Stimulated activated naive CD4-positive, alpha-beta T cell treated with Interleukin-2 at 50 U/mL for 16 hours (primary cell): Measurements from ENCODE around the gene MPC1.
A peak's percentile ranks its signal among the peaks of the same experiment; 100 is the strongest.

Experiments used
- DNase-seq: peaks from one replicate; lab custom pipeline; 2025; lab: John Stamatoyannopoulos, UW

Gene MPC1

DNA sequence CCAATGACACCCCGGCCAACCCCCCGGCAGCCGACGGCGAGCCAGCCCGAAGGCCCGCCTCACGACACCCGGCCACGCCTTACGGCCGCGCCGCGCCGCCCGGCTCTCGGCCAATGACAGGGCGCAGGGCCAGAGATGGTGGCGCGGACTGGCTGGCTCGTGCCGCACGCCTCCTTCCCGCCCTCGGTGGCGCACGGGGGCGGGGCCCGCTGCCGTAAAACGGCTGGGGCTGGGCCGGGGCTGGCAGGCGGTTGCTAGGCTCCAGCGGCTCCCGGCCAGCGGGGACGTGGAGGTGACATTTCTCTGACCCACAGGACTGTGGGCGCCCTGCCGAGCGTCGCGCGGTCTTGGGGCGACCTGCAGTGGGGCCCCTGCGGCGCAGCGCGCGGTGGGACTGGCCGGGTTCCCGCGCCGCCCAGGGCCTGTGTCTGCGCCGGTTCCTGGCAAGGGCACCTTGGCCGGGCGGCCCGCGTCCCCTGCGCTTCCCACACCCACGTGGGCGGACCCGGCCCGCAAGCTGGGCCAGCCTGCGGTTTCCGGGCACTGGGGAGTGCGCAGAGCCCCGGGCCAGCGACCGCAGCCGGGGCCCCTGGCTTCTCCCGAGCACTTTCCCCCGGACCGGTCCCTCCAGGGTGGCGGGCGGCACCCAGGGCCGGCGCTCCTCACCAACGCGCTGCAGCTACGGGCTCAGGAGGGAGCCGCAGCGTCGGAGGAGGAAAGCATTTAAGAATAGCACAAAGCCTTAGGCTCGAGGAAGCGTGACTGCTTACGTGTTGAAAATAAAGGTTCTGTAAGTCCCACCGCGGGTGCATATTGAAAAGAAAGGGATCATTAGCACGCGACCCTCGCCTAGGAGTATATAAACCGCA lies at the start of gene MPC1:
Gene MPC1 (minus strand): TSS at position 8 of the 869 bp plus-strand sequence. CDS start 64 bp downstream, outside the sequence.
- DNase-seq: peak; percentile 93

DNA sequence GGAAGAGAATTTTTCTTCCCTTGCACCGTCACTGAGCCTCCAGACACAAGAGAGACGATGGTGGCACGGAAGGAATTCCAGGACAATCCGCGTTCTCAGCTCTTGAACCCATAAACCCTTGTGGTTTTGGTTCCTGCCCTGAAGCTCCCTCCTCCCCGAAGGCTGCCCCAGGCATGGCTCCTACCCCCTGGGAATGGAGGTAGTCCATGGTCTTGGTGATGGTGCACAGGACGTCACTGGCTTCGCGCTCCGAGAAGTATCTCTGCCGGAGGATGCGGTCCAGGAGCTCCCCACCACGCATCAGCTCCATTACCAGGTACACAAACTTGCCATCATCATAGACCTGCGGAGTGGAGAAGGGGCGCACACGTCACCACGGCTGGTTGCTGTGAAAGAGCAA lies 47.5 kb upstream of the MPC1 start:
- no peak for DNase-seq

DNA sequence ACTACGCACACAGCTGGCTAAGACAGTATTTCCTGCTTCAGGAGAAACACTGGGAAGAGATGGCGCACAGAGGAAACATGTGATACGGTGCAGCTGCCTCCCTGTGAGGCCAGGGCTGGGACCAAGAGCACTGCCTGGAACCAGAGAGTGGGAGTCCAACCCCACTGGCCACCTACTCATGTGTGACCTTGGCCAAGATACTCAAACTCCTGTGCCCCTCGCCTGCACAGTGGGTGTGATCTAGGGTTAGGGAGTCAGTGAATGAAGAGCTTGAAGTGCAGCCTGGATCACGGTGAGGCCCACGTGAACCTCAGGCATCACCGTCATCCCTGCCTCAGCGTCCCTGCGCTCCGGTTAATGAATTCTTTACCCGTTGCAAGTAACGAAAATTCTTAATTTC lies 41.7 kb upstream of the MPC1 start:
- DNase-seq: no peak

DNA sequence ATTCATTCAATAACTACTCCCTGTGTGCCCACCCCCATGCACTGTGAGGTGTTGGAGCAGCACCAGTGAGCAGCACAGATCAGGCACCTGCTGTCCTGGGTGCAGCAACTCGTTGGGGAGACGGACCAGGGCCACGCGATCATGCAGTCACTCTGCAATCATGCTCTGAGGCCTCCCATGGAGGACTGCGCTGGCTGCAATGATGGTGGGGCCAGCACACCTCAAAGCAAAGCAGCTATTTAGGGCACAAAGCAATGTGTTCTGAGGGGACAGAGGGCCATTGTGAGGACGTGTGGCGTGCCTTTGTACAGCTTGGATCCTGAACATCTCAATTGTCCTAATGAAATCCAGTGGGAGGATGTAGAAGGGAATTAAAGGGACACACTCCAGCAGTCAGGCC lies 41.0 kb upstream of the MPC1 start:
- DNase-seq: no peak

DNA sequence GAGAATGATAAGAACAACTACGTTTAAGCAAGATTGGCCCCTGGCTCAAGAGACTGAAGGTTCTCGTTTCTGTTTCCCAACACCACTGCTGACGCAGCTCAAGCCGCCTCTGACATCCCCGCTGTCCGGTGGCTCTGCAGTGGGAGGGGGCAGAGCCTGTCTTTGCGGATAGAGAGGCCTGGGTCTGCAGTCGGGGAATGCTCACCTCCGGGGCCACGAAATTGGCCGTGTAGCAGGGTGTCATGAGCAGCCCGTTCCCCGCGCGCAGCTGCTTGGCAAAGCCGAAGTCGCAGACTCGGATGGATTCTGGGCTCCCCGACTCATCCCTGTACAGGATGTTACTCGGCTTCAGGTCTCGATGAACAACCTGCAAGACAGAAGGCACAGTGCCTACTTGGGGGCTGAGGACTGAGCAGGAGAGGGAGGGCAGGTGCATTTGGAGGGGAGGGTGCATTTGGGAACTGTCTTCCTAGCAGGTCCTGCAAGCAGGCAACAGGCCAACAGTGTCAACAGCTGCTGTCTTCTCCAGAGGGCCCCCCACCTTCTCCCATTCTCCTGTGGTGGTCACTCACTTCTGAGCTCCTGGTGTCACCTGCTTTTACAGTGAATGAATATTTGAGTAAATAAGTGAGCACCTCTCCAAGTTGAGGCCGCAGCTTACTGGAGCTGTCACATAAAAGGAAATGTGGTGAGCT lies 40.5 kb upstream of the MPC1 start:
- DNase-seq: no peak

DNA sequence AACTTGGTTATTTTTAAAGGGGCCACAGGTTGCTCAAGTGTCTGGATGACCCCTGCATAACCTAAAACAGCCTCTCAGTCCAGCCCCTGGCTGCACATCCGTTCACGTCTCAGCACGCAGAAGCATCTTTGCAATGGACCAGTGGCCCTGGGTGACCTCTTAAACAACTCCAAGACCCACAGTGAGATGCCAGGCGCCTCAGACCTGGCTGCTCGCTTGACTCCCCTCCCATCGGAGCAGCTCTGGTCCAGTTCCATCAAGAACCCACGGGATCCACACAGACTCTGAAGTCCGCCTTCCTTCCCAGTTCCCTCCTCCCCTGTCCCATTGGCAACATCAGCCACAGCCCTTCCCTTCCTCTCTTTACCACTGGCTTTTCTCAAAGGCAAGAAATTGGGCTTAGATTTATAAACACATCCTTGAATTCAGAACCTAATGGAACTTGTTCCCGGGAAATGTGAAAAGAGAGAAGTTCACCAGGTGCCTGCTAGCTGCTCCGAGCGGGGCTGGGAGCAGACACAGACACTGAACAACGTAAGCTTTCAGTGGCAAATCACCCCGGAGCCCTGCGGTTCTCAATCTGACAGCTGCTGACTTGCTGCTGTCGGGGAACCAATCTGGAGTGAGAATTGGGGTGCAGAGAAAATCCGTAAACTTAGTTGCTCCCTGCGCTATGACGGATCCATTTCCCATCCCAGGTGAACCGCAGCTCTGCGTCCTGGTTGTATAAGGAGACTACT lies 39.6 kb upstream of the MPC1 start:
- DNase-seq: no peak

DNA sequence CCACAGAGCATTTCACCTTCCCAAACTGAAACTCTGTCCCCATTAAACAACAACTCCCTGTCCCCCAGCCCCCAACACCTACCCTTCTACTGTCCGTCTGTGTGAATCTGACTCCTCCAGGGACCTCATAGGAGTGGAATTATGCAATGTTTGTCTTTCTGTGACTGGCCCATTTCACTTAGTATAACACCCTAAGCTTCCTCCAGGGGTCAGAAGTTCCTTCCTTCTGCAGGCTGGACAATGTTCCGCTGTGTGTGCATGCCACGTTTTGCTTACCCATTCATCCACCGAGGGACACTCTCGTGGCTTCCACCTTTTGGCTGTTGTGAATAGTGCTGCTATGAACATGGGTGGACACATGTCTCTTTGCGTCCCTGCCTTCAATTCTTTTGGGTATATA lies 37.6 kb upstream of the MPC1 start:
- DNase-seq: no peak

DNA sequence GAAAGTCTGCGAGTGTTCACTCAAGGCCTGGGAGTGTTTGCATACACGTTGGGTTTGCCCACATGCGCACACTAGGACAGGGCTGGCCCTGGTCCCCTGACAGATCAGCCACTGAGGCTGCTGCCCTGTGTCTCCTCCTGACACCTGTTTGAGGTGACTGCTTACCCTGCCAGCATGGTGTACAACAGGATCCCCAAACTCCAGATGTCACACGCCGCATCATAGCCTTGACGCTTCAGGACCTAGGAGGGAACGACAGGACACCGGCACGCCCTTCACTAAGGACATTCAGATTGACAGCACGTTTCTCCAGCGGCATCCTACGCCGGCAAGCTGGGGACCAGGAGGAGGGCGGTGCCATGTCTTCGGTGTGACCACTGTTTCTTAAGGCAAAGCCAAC lies 37.0 kb upstream of the MPC1 start:
- no peak for DNase-seq

DNA sequence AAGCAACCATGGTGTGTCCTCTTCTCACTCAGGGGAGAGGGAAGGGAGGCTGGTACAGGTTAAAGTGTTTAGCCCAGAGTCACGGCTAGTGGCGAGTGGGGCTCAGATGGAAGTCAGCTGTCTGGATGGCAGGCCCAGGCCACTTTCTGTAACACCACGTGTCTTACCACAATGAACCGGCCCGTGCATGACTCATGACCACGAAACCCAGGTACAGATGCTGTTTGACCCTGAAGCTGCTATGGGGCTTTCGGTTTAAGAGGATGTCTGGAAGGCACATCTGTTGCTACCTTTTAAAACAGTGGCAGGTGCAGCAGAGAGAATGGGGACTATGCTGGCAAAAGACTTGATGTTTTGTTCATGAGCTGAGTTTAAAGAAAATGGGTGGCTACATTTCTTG lies 36.5 kb upstream of the MPC1 start:
- peak; percentile 55 for DNase-seq

DNA sequence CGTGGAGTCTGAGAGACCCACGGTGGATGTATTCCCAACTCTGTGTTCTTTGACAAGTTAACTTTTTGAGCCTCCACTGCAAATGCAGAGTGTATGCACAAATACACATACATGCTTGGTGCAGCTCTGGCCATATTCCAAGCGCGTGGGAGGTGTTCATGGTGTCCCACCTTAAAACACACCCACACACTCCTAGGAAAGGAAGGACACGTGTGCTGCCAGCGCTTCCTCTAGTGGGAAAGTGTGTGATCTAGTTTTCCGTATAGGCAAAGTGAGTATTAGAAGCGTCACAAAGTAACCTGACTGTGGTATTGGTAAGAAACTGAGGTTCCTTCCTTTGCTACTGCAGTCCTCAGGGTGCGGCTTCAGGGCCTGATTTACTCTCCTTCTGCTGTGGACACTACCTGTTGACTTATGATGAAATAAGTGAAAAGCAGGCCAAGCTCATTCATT lies 36.0 kb upstream of the MPC1 start:
- DNase-seq: peak; percentile 17

DNA sequence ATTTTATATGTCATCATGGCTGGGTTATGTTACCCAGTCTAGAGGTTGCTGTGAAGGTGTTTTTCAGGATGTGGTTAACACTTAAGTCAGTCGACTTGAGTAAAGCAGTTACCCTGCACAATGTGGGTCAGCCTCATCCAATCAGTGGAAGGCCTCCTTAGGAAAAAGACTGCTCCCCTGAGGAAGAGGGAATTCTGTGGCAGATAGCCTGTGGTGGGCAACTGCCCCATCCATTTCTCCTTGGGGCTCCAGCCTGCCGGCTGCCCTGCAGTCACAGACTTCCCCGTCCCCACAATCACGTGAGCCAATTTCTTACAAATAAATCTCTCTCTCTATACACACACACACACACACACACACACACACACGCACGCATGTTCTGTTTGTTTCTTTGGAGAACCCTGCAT lies 34.5 kb upstream of the MPC1 start:
- peak; percentile 27 for DNase-seq

DNA sequence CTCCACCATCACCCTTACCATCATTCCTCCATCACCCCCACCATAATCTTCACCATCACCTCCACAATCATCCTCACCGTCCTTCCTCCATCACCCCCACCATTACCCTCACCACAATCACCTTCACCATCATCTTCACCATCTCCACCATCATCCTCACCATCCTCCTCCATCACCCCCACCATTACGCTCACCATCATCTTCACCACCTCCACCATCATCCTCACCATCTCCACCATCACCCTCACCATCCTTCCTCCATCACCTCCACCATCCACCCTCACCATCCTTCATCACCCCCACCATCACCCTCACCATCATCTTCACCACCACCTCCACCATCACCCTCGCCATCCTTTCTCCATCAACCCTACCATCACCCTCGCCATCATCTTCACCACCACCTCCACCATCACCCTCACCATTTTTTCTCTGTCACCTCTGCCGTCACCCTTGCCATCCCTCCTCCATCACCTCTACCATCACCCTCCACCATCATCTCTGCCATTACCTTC lies 33.1 kb upstream of the MPC1 start:
- no peak for DNase-seq

DNA sequence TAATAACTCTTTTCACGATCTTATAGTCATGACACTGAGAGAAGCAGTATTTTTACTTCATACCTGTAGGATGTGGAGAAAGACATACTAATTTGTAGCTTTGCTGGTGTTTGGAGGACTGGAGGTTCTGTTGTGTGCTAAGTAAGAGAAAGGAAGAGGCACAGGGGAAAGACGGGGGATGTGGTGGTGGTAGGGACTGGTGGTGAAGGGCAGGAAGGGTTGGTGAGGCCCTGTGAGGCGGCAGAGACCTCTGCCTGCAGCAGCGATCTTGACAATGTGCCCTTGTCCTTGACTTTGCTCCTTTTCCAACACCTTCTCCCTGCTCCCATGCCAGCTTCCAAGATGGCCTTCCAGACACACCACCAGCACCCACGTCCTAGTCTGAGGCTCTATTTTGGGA lies 32.6 kb upstream of the MPC1 start:
- DNase-seq: peak; percentile 20

DNA sequence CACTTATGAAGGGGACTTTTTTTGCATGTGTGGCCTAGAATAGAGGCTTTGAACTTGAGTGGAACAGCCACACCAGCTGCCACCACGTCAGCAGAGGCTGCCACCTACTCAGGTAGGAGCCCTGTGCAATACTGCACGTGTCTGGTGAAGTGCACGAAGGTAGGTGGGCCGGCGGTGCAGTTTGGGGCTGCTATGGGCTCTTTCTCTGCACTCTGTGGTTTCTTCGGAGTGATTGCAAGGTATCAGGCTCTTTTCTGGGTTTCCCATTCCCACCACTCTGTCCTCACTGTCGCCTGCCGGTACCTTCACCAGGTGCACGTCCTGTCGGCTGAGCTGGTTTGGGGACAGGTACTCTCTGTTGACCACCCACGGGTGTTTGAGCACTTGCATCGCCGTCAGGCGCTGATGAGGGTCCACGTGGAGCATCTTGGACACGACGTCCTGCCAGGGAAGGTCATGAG lies 30.8 kb upstream of the MPC1 start:
- DNase-seq: no peak

DNA sequence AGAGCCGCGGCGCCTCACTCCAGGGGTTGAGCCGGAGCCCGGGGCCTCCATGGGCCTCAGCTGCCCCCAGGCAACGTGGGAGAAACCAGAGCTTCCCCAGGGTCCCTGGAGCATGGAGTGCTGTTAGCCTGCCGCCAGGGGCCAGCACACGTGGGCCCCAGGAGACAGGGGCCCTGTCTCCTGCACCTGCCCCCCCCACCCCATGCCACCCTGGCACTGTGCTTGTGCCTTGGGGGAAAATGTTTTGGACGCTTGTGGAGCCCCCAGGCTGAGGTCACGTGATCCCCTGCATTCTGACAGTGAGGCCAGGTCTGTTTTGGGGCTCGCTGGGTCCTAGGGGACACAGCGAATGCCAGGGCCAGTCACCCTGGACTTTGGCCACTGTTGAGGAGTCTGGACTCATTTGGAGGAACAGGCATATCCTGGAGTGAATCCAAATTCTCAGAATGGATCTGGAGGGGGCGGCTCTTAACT lies 30.2 kb upstream of the MPC1 start:
- no peak for DNase-seq

DNA sequence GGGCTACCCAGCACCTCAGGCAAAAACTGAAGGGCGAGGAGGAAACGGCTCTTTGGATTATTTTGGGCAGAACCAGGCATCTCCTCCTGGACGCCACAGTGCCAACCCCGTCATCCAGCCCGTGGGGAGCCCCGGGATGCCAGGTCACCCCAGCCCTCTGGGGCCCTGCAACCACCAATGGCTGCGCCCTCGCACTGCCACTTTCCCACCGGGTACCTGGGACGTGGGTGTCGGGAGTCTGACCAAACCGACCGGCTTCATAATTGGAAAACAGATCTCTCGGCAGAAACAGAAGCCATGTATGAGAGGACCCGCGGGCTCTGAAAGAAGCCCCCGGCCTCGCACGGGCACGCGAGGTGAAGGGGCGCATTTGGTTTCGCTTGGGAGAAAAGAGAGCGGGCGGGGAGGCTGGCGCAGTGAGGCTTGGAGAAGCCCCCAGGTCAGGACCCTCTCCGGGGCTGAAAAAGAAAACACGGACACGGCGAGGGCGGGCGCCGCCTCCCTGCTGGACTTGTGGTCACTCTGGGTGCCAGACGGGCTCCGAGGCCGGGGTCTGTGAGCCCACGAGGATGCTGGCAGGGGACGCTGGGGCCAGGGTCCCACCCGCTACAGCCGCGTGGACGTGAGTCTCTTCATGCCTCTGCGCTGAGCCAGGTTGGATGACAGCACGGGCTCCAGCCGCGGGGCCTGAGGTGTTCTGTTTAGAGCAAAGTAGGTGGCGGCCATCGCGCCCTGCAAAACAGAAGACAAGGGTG lies 29.6 kb upstream of the MPC1 start:
- no peak for DNase-seq

DNA sequence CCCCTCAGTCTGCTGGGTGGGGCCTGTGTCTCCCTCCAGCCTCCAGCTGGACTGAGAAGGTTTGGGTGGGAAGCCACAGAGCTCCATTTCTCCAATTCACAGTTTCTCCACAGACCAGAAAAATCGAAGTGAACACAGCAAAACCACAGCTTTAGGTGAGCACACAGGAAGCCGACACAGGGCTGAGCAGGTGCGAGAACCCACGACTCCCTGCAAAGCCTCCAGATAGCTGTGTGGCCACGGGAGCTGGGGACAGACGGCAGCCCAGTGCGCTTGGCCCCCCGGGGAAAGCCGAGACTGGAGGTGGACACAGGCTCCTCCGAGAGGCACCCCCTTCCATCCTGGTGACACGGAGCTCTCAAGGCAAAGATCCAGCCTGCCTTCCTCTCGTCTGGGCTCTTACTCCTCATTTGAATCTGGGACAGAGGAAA lies 29.0 kb upstream of the MPC1 start:
- no peak for DNase-seq

DNA sequence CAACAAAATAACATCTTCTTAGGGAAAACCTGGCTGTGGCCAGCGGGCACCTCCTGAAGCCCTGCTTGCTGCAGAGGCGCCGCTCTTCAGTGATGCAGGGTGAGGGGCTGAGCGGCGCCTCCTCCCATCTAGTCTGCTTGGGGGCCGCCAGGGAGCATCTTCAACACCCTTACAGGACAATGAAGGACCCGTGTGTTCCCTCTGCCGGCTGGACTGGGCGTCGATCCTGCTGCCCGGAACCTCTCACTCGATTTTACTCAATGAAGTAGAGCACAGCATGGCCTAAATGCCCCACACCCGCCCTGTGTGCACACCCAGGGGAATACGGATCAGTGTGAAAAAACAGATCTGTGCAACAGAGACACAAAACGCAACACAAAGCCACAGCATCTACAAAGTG lies 28.5 kb upstream of the MPC1 start:
- DNase-seq: no peak

DNA sequence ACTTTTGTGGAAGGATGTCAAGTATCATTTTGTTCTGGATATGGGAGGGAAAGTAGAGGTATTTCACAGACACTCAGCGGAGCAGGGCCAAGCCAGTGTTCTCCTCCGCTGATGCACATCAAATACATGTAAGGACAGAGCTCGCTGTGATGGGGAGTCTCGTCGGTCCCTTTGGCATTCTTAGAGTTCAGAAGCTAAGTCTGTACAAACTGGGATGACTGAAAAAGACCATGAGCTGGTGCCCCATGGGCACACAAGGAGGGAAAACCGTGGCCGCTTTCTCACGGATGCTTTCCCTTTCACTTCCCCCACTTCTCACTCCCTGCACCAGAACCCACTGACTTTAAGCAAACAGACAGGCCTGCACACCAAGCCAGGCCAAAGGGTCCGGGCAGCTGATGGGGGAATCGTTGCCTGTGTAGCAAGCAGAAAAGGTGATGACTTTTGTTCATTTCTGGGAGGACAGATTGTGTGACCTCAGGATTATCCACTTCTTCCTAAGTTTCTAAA lies 27.7 kb upstream of the MPC1 start:
- DNase-seq: no peak

DNA sequence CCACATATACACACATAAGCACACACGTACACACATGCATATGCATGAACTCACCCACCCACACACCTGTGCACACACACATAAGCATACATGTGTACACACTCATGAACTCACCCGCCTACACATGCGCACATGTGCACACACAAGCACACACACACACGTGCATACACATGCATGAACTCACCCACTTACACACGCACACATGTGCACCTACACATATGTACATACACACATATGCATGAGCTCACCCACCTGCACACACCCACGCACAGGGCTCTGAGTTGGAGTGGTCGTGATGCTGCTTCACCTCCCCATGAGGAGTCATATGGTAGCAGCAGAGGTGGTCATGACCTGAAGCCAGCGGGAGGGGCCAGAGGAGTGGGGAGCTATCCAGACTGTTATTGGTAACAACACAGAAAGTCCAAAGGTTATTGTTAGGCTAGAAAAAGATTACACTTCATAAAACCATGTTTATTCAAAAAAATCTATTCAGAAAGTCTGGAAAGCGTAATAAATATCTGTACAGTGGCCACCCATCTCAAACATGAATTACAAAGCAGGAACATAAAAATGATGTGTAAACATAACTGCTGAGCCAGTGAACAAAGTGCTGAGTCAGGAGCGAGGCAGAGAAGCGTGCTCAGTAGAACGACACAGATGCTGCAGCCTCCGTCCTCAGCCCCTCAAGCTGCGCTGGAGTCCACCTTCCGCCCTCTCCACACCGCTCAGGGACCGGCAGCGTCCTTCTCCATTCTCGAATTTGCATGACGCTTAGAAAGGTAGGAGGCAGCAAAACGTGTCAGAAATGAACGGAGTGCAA lies 26.4 kb upstream of the MPC1 start:
- DNase-seq: no peak
